ENCODE results near the gene SERTAD1.
"Not testable (repeated sequence)": the region's sequence is repeated elsewhere in the genome, so short reads cannot be mapped to it uniquely, and the experiment has no call there.

The SERTAD1 gene, protein sequence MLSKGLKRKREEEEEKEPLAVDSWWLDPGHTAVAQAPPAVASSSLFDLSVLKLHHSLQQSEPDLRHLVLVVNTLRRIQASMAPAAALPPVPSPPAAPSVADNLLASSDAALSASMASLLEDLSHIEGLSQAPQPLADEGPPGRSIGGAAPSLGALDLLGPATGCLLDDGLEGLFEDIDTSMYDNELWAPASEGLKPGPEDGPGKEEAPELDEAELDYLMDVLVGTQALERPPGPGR

DNA sequence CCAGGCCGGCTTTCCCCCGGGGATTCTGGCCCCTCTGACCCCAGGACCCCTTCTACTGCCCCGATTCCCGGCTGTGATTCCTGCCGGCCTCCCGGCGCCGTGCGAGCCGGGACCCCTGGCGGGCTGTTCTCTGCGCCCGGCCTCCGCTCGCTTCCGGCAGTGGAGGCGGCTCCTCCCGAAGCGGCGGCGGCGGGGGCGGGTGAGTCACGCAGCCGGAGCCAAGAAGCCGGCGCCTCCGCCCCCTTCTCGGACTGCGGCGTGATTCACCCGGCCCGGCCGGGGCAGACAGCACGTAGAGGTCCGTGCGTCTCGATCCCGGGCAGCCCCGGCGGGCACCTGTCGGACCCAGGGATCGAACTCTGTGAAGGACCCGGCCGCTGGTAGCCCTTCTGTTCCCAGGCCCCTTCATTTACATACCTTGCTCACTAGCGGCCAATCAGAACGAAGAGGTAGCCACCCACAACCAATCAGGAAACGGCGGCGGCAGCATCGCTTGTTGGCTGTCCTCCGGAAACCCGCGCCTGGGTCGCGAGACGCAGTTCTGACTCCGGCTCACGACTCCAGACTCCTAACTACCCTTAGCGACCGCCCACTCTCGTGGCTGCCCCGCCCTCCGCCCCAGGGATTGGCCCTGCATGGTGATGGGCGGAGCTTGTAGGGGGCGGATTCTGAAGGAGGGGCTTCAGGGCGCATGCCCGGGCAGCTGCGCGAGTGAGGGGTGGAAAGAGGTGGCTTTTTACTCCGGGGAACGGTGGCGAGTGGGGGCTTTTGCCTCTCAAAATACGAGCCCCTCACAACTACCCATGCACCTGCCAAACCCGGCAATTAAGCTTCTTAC, at the start of gene SERTAD1:
SERTAD1 (minus strand) TSS at position 543 of the 838 bp plus-strand sequence. CDS start 2,446 bp downstream, outside the sequence.
- DNase-seq (ENCODE audit: low read depth in 2 of 2) = peak; percentile 100

DNA sequence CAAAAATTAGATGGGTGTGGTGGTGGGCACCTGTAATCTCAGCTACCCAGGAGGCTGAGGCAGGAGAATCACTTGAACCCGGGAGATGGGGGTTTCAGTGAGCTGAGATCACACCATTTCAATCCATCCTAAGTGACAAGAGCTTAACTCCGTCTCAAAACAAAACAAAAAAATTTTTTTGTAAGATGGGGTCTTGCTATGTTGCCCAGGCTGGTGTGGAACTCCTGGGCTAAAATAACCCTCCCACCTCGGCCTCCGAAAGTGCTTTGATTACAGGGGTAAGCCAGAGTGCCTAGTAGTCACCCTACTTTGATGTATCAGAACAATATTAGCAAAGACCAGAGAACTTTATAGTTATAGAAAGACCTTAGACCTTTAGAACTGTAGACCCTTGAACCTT, 48.9 kb upstream of the SERTAD1 start:
- DNase-seq (ENCODE audit: low read depth in 2 of 2) = no peak

DNA sequence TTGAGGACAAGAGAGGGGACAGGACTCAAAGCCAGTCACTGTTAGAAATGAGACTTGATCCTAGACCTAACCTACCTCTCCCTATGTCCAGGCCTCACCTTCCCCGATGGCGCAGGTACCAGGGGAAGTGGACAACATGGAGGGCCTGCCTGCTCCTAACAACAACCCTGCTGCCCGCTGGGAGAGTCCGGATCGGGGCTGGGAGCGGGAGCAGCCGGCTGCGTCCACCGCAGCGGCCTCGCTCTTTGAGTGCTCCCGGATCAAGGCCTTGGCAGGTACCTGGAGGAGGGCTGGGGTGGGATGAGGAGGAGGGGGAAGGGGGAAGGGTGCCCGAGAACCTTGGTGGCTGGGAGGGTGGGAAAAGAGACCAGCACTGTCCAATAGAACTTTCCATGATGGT, 46.7 kb upstream of the SERTAD1 start:
- no peak for DNase-seq (ENCODE audit: low read depth in 2 of 2)

DNA sequence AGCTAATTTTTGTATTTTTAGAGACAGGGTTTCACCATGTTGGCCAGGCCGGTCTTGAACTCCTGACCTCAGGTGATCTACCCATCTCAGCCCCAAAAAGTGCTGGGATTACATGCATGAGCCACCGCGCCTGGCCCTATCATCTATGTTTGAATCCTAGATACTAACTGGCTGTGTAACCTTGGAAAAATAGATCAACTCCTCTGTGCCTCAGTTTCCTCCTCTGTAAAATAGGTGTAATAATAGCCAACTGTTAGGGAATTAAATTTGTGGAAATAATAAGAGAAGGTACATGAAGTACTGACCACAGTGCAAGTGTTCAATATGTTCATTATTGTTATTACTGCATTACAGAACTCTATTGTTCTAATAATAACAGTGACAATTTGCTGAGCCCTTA, 45.3 kb upstream of the SERTAD1 start:
- no peak for DNase-seq (ENCODE audit: low read depth in 2 of 2)

DNA sequence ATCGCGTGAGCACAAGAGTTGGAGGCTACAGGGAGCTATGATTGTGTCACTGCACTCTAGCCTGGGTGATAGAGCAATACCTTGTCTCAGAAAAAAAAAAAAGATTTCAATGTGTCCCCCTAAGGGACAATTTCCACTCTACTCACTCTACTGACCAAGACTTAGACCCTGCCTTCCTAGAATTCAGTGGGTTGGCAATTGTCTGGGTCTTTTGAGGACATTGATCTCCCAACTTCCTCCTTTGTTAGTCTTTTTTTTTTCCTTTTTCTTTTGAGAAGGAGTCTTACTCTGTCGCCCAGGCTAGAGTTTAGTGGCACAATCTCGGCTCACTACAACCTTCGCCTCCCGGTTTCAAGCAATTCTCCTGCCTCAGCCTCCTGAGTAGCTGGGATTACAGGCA, 43.2 kb upstream of the SERTAD1 start:
- DNase-seq (ENCODE audit: low read depth in 2 of 2) = no peak

DNA sequence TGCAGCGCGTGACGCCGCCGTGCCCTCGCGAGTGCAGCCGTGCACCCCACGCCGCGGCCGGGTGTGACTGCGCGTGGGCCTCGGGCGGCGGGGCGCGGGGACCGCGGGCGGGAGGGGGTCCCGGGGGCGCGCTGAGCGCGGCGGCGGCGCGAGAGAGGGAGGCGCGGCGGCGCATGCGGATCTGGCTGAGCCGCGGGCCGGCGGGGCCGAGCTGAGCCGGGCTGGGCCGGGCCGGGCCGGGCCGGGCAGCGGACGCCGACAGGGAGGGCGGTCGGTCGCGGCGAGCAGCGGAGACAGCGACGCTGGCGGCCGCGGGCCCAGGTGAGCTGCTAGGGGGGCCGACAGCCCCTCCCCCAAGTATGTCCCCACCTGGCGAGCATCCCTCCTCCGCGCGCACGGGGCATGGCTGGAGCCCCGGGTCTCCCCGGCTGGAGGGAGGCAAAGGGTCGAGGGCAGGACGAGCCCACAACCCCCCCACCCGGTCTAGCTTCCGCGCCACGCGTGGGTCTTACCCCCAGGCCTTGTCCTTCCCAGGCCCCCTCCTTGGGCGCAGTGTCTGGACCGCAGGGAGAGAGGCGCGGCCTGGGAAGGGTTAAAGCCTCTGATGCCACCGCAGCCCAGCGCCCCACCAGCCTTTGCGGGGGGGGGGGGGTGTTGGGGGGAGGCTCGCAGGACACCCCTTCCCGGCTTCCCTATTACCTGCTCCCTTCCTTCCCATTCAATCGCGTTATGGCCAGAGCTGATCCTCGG, 41.4 kb upstream of the SERTAD1 start, which contains the start of gene SPTBN4:
SPTBN4 (plus strand) TSS at position 17 of the 750 bp plus-strand sequence. CDS start 5,621 bp downstream, outside the sequence.
- no peak for DNase-seq (ENCODE audit: low read depth in 2 of 2)

DNA sequence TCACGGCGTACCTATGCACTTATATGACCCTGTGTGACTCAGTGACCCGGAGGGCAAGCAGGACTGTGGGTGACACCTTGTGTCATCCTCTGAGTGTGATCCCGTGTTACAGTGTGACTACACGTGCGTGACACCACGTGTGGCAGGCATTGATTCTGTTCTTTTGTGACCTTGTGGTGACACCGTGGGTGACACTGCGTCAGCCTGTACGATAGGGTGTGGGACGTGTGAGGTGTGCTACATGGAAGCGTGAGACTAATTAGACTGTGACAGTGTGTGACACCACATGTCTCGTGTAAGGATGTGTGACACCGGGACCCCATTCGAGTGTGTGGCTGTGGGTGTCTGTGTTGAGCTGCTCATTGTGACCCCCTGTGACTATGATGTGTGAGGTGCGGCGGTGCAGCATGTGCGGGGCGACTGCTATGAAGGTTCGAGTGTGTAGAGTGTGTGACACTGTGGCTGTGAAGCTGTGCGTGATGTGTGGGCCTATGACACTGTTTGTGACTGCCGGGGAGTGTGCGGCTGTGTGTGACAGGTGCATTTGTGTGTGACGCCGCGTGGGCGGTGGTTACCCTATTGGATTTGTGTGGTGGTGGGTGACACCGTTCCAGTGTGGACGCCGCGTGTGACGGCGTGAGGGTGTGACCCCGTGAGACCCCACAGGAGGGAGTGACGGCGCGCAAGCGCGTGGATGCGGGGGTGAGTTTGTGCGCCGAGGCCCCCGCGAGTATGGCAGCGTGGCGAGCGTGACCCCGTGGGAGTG, 40.6 kb upstream of the SERTAD1 start:
- peak; percentile 46 to 67 for DNase-seq (ENCODE audit: low read depth in 2 of 2)

DNA sequence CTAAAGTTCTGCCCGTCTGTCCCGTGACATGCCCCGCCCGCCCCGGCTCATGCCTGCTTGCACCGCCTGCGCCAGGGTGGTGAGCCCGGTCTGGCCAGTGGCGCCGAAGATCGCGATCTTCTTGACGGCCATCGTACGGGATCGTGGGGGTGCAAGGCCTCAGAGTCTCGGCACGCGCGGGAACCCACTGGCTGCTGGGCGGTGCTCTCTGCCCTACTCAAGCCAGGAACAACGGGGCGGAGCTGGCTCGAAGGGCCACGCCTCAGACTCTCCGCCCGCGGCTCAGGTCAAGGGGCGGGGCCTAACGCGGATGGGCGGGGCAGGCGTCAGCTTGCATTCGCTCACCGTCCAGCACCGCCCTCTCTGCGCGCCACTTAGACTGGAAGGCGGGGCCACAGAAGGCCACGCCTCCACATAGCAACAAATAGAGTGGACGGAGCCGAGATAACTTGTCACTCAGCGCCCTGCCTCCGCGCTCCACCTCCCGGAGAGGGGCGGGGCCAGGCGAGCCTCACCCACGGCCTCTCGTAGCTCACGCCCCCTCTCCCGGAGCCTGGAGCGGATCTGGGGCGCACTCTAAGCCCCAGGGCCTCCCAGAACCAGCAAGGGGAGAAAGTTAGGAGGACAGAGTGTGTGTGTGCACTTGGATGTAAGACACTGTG, 39.9 kb upstream of the SERTAD1 start, which contains the start of gene BLVRB:
BLVRB (minus strand) TSS at position 189 of the 662 bp plus-strand sequence; CDS start at position 132, 57 bp downstream.
- DNase-seq (ENCODE audit: low read depth in 2 of 2) = peak; percentile 100

DNA sequence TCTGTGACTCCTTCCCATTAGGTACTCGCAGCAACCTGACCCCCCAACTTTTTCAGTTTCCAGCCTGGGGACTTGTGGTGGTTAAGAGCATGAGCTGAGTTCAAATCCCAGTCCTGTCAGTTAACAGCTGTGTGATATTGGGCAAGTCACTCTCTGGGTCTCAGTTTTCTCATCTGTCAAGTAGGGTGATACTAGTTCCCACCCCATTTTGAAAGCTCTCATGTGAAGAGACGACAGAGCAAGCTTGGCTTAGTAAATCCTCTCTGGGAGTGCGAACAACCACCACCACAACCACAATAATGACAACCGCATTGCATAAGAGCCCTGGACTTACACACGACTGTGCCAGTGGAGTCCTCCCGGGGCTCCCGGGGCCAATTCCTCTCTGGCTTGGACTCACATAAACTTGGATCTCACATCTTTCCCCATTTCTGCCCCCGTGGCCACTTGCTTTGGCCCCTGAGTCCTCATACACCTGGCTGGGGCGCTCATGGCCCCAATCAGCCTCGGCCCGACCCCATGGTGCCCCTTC, 39.3 kb upstream of the SERTAD1 start:
- DNase-seq (ENCODE audit: low read depth in 2 of 2) = peak in 1 of 2 donors; percentile 7

DNA sequence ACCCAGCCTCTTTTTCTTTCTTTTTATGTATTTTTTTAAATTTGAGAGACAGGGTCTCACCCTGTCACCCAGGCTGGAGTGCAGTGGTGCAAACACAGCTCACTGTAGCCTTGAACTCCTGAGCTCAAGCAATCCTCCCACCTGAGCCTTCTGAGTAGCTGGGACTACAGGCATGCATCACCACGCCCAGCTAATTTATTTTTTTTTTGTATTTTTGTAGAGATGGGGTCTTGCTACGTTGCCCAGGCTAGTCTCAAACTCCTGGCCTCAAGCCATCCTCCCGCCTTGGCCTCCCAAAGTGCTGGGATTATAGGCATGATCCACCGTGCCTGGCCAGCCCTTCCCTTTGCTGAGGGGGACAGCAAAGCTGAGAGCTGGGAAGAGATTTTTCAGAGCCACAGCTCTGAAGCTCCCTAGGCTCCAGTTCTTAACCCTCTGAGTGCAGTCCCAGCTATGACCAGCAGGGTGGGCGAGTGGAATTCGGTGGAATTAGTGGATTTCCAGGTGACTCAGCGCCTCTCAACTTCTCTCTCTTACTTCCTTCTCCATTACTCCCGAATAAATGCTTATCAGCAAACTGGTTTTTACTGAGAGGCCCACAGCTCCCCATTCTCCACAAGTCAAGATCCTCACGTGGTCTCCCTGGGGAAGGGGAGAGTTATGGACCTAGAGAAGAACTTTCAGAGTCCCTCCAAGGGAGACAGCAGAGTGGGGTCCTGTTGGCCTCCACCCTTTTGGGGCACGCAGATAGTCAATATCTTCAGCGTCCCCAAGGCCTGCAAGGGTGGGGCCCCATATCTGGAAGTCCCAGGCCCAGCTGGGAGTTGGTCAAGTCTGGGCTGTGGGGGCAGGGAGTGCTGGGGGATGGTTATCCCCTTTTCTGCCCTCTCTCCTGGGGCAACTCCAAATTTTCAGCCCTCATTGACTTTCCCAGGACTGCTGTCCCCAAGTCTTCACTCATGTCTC, 38.5 kb upstream of the SERTAD1 start:
- DNase-seq (ENCODE audit: low read depth in 2 of 2) = peak; percentile 71 to 73

DNA sequence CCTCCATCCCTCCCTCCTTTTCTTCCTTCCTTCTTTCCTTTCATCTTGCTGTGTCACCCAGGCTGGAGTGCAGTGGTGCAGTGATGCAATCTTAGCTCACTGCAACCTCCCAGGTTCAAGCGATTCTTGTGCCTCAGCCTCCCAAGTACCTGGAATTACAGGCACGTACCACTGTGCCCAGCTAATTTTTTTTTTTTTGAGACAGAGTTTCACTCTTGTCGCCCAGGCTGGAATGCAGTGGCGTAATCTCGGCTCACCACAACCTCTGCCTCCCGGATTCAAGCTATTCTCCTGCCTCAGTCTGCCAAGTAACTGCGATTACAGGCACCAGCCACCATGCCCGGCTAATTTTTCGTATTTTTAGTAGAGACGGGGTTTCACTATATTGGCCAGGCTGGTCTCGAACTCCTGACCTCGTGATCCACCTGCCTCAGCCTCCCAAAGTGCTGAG, 37.8 kb upstream of the SERTAD1 start:
- DNase-seq (ENCODE audit: low read depth in 2 of 2) = not testable (repeated sequence)

DNA sequence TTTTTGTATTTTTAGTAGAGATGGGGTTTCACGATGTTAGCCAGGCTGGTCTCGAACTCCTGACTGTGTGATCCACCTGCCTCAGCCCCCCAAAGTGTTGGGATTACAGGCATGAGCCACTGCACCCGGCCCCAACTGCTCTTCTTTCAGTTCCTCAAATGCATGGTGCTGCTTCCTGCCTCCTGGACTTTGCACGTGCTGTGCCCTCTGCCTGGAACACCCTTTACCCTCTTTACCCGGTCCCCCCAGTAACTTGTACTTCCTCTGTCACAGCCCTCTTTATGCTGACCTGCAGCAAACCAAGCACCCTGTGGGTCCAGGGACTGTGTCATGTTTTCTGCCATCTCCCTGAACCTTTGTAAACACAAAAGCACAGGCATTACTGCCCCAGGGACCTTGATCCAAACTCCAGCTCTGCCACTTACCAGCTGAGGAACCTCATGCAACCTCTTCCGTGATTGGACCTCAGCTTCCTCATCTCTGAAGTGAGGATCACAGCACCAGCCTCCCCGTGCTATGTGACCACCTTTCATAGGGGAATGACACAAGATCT, 36.0 kb upstream of the SERTAD1 start:
- DNase-seq (ENCODE audit: low read depth in 2 of 2) = no peak

DNA sequence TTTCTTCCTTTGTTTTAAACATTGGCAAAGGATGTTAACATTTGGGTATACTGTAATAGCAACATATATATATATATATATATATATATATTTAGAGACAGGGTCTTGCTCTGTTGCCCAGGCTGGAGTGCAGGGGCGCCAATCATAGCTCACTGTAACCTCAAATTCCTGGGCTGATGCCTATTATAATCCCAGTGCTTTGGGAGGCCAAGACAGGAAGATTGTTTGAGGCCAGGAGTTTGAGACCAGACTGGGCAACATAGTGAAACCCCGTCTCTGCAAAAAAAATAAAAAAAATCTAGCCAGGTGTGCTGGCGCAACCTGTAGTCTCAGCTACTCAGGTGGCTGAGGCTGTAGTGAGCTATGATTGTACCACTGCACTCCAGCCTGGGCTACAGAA, 34.4 kb upstream of the SERTAD1 start:
- DNase-seq (ENCODE audit: low read depth in 2 of 2) = no peak

DNA sequence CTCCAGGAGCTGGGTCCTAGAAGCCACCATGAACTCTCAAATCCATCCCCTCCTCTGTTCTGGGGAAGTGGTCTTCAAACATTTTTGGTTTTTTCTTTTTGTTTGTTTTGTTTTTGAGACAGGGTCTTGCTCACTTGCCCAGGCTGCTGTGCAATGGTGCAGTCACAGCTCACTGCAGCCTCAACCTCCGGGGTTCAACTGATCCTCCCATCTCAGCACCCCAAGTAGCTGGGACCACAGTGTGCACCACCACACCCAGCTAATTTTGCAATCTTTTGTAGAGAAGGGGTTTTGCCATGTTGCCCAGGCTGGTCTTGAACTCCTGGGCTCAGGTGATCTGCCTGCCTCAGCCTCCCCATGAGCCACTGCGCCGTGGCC, 32.8 kb upstream of the SERTAD1 start:
- no peak for DNase-seq (ENCODE audit: low read depth in 2 of 2)

DNA sequence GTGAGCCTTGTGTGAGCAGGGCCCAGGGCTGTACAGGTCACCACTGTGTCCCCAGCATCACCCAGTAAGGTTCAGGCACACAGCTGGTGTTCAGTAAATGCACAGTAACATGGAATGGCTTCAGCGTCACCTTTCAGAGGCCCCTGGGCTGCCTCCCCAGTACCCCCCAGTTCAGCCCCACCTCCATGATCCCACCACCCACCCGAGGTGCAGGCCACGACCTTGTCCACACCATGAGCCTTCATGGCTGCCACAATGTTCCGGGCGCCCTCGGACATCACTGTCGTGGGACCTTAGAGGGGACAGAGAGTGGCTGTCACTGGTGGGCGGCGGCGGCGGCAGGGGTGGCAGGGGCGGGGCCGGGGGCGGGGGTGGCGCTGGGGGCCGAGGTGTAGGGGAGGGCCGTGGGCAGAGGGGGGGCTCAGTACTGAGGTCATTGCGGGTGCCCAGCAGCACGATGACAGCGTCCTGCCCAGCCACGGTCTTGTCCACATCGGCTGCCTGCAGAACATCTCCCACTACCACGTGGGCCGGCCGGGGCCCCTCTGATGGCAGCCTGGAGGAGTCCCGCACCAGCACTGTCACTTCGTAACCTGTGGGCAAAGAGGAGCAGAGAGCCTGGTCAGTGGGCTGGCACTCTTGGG, 32.3 kb upstream of the SERTAD1 start:
- DNase-seq (ENCODE audit: low read depth in 2 of 2) = no peak

DNA sequence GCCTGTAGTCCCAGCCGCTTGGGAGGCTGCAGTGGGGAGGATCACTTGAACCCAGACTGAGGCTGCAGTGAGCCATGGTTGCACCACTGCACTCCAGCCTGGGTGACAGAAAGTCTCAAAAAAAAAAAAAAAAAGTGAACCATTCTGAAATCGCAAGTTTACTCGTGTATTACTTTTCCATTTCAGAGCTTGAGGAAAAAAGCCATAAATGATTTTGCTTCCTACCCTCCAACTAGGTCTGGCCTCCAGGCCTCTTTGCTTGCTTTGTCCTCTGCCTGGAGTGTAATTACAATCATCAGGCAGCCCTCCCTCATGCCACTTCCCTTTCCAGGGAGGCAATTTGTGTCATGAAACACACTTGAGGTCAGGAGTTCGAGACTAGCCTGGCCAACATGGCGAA, 31.3 kb upstream of the SERTAD1 start:
- no peak for DNase-seq (ENCODE audit: low read depth in 2 of 2)

DNA sequence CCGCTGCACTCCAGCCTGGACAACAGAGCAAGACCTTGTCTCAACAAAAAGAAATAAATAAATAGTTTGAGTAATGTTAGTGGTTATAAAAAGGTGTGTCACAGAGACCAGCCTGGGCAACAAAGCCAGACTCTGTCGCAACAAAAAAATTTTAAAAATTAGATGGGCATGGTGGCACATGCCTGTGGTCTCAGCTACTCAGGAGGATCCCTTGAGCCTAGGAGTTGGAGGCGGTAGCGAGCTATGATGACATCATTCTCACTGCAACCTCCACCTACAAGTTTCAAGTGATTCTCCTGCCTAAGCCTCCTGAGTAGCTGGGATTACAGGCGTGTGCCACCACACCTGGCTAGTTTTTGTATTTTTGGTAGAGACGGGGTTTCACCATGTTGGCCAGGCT, 28.2 kb upstream of the SERTAD1 start:
- not testable (repeated sequence) for DNase-seq (ENCODE audit: low read depth in 2 of 2)

DNA sequence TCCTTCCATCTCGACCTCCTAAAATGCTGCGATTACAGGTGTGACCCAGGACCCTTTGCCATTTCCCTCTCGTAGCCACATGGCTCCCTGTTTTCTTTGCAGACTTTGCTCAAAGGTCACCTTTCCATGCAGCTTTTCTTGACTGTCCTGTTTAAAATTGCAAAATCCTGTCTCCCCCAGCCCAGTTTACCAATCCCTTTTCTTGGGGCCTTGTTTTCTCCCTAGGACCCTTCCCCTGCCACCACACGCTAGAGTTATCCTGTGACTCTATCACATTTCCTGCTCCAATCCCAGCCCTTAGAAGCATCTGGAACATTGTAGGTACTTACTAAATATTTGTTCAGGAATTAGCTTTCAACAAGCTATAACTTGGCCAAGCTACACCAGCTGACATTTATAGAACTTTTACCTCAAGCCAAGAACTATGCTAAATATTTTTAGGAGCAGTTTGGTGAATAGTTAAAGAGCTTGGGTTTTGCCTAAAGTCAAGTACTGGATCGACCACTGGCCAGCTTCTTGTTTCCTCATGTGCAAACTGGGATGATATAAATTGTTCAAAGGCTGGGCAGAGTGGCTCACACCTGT, 27.5 kb upstream of the SERTAD1 start:
- DNase-seq (ENCODE audit: low read depth in 2 of 2) = no peak

Data from stimulated activated CD4-positive, alpha-beta T cell treated with anti-CD3 and anti-CD28 coated beads, Interleukin-1b, Interleukin-23, amount 100 ng/mL, for 4 hours (primary cell).